ENCODE results near the gene YAF2. TPM values are rescaled to one million over a fixed set of nuclear protein-coding genes. Genes with fewer than 3 reads are reported as not detected.

Gene YAF2
- total and polyA plus RNA-seq, 2 of the 13 experiments (the other 11 are each of a cell fraction or from before 2014, with no cell fraction given): 8.4 to 11.7 TPM

- TF ChIP-seq SALL1 (CRISPR knock-in tag; IDR thresholded peaks at IDR 0.05): peak; percentile 88
- peak; percentile 46 for TF ChIP-seq BCL6 (CRISPR knock-in tag; IDR thresholded peaks at IDR 0.05)
- peak; percentile 80; the same call in 1 of the 2 replicates for TF ChIP-seq KMT2A (CRISPR knock-in tag; IDR thresholded peaks at IDR 0.05)
- TF ChIP-seq ZNF33B (CRISPR knock-in tag; IDR thresholded peaks at IDR 0.05): no peak; the same call in 1 of the 2 replicates
- no peak for TF ChIP-seq ZSCAN30 (CRISPR knock-in tag; IDR thresholded peaks at IDR 0.05)
- 0 out of 2 replicates have a peak, but pooled peaks have one; percentile 58 for TF ChIP-seq ZNF672 (CRISPR knock-in tag; IDR thresholded peaks at IDR 0.05)
- peak; percentile 89; the same call in 1 of the 2 replicates for TF ChIP-seq ZNF879 (CRISPR knock-in tag; IDR thresholded peaks at IDR 0.05)
- TF ChIP-seq ARNTL (CRISPR knock-in tag; IDR thresholded peaks at IDR 0.05): peak; percentile 65; the same call in 1 of the 2 replicates
- TF ChIP-seq ZFP90 (CRISPR knock-in tag; IDR thresholded peaks at IDR 0.05; ENCODE audit: borderline replicate concordance): peak; percentile 90; the same call in 1 of the 2 replicates
- TF ChIP-seq SAP130 (CRISPR knock-in tag; IDR thresholded peaks at IDR 0.05; ENCODE audit: low read depth): peak; percentile 91
- peak in 1 of 2 experiments; percentile 46; a peak in 1 of 4 replicates for TF ChIP-seq ATF4 (CRISPR knock-in tag; IDR thresholded peaks at IDR 0.05)
- peak; percentile 85; the same call in 1 of the 2 replicates for TF ChIP-seq ZNF142 (CRISPR knock-in tag; IDR thresholded peaks at IDR 0.05)
- peak; percentile 43; the same call in 1 of the 2 replicates for TF ChIP-seq MYNN (CRISPR knock-in tag; IDR thresholded peaks at IDR 0.05; ENCODE audit: low read depth)
- no peak for TF ChIP-seq GTF2F1 (IDR thresholded peaks at IDR 0.05; ENCODE audit: low read length)
- peak; percentile 38; the same call in 1 of the 2 replicates for TF ChIP-seq KLF11 (CRISPR knock-in tag; IDR thresholded peaks at IDR 0.05)
- peak; percentile 87 for TF ChIP-seq ZBTB38 (CRISPR knock-in tag; IDR thresholded peaks at IDR 0.05)
- 0 out of 2 replicates have a peak, but pooled peaks have one; percentile 36 for TF ChIP-seq NR1H2 (CRISPR knock-in tag; IDR thresholded peaks at IDR 0.05; ENCODE audit: borderline replicate concordance, low read depth)
- no peak for TF ChIP-seq ZNF775 (CRISPR knock-in tag; IDR thresholded peaks at IDR 0.05; ENCODE audit: borderline replicate concordance)
- TF ChIP-seq CEBPG (CRISPR knock-in tag; IDR thresholded peaks at IDR 0.05): peak; percentile 64
- peak; percentile 86 for TF ChIP-seq HMGXB4 (CRISPR knock-in tag; IDR thresholded peaks at IDR 0.05; ENCODE audit: borderline replicate concordance in 1 of 2, low read depth in 1 of 2)
- TF ChIP-seq MXD3 (CRISPR knock-in tag; IDR thresholded peaks at IDR 0.05): peak; percentile 80
Measured at GRCh38 chr12:42144408-42145196, 93.4 kb downstream of the YAF2 start, which contains the start of gene GXYLT1 (continued).

Data from HepG2 (cell line).